HEK293 (cell line): ENCODE data around the gene USP31.

ENCODE experiments used
- CTCF ChIA-PET: fragments of 350-600 bp; formaldehyde crosslinking; extraction: SDS; loops from one replicate; lab custom pipeline; 2021; ENCODE audit warnings: antibody characterized with exemption; lab: Yijun Ruan, JAX
- POLR2A ChIA-PET: fragments of 300-600 bp; formaldehyde crosslinking; extraction: SDS; loops from one replicate; lab custom pipeline; 2020; ENCODE audit warnings: antibody characterized with exemption, inconsistent platforms; lab: Yijun Ruan, JAX
- H3K27ac ChIP-seq: fragments of 200-500 bp; sonication (Bioruptor generic); 2 replicates; pipeline ENCODE4 v1.5.1; 2014; ENCODE audit warnings: low read depth, low read length, control low read depth, inconsistent platforms; ENCODE audit errors: extremely low read depth
- H3K36me3 ChIP-seq, 2 experiments: fragments of 200-500 bp in 1 of 2; sonication (Bioruptor generic) in 1 of 2; 1 replicate in 1 of 2; 2 replicates in 1 of 2; pipeline ENCODE4 v1.5.1; 2014 to 2017; ENCODE audit warnings: inconsistent platforms in 2 of 2, low read length in 2 of 2; ENCODE audit not compliant: control insufficient read depth in 2 of 2, insufficient read depth in 1 of 2
- H3K4me1 ChIP-seq: fragments of 200-500 bp; sonication (Bioruptor generic); 2 replicates; pipeline ENCODE4 v1.5.1; 2014; ENCODE audit warnings: mild to moderate bottlenecking, low read length, inconsistent platforms; ENCODE audit not compliant: control insufficient read depth, insufficient read depth
- H3K4me3 ChIP-seq: 2 replicates; pipeline ENCODE4 v1.5.1; 2011; ENCODE audit warnings: low read depth, mild to moderate bottlenecking, control low read depth, low read length, moderate library complexity
- H3K9me3 ChIP-seq: fragments of 200-500 bp; sonication (Bioruptor generic); 2 replicates; pipeline ENCODE4 v1.5.1; 2014; ENCODE audit warnings: low read depth, low read length, inconsistent platforms; ENCODE audit not compliant: control insufficient read depth, insufficient read depth
- BCL11B ChIP-seq: fragments of 450-650 bp; formaldehyde crosslinking; IDR thresholded peaks from 2 replicates; pipeline ENCODE4 v1.5.1; 2016; ENCODE audit warnings: low read depth, missing biosample characterization, missing genetic modification characterization
- KLF10 ChIP-seq: fragments of 450-650 bp; IDR thresholded peaks from 2 replicates; pipeline ENCODE4 v1.5.1; 2018; ENCODE audit warnings: missing biosample characterization, mild to moderate bottlenecking, missing genetic modification characterization
- SCRT1 ChIP-seq: fragments of 450-650 bp; formaldehyde crosslinking; IDR thresholded peaks from 2 replicates; pipeline ENCODE4 v1.5.1; 2016; ENCODE audit warnings: missing biosample characterization, missing genetic modification characterization, borderline replicate concordance
- SCRT2 ChIP-seq: fragments of 450-650 bp; formaldehyde crosslinking; IDR thresholded peaks from 2 replicates; pipeline ENCODE4 v1.5.1; 2016; ENCODE audit warnings: missing biosample characterization, missing genetic modification characterization
- ZBTB20 ChIP-seq: fragments of 450-650 bp; formaldehyde crosslinking; IDR thresholded peaks from 2 replicates; pipeline ENCODE4 v1.5.1; 2016; ENCODE audit warnings: missing biosample characterization, missing genetic modification characterization
- ZNF10 ChIP-seq: fragments of 450-650 bp; formaldehyde crosslinking; IDR thresholded peaks from 2 replicates; pipeline ENCODE4 v1.5.1; 2017; ENCODE audit warnings: missing biosample characterization, missing genetic modification characterization
- ZNF112 ChIP-seq: fragments of 450-650 bp; formaldehyde crosslinking; IDR thresholded peaks from 2 replicates; pipeline ENCODE4 v1.5.0; 2017; ENCODE audit warnings: missing biosample characterization, missing genetic modification characterization
- ZNF114 ChIP-seq: fragments of 450-650 bp; formaldehyde crosslinking; IDR thresholded peaks from 2 replicates; pipeline ENCODE4 v1.5.0; 2017; ENCODE audit warnings: missing biosample characterization, missing genetic modification characterization
- ZNF138 ChIP-seq: fragments of 450-650 bp; formaldehyde crosslinking; IDR thresholded peaks from 2 replicates; pipeline ENCODE4 v1.5.1; 2016; ENCODE audit warnings: missing biosample characterization, missing genetic modification characterization, borderline replicate concordance
- ZNF140 ChIP-seq: fragments of 450-650 bp; formaldehyde crosslinking; IDR thresholded peaks from 2 replicates; pipeline ENCODE4 v1.5.1; 2016; ENCODE audit warnings: missing biosample characterization, missing genetic modification characterization
- ZNF24 ChIP-seq: fragments of 450-650 bp; formaldehyde crosslinking; IDR thresholded peaks from 2 replicates; pipeline ENCODE4 v1.5.1; 2016; ENCODE audit warnings: missing biosample characterization, missing genetic modification characterization
- ZNF335 ChIP-seq: fragments of 450-650 bp; formaldehyde crosslinking; conservative IDR thresholded peaks from 2 replicates; pipeline ENCODE4 v1.5.1; 2016; ENCODE audit warnings: missing biosample characterization, missing genetic modification characterization
- ZNF391 ChIP-seq: fragments of 450-650 bp; formaldehyde crosslinking; IDR thresholded peaks from 2 replicates; pipeline ENCODE4 v1.5.1; 2016; ENCODE audit warnings: low read depth, missing biosample characterization, missing genetic modification characterization, borderline replicate concordance
- ZNF416 ChIP-seq: fragments of 450-650 bp; formaldehyde crosslinking; IDR thresholded peaks from 2 replicates; pipeline ENCODE4 v1.5.1; 2016; ENCODE audit warnings: missing biosample characterization, missing genetic modification characterization
- ZNF426 ChIP-seq: fragments of 450-650 bp; formaldehyde crosslinking; IDR thresholded peaks from 2 replicates; pipeline ENCODE4 v1.5.1; 2017; ENCODE audit warnings: missing biosample characterization, missing genetic modification characterization, mild to moderate bottlenecking, inconsistent platforms, moderate library complexity
- ZNF48 ChIP-seq: fragments of 450-650 bp; formaldehyde crosslinking; IDR thresholded peaks from 2 replicates; pipeline ENCODE4 v1.5.1; 2016; ENCODE audit warnings: missing biosample characterization, missing genetic modification characterization
- ZNF830 ChIP-seq: fragments of 450-650 bp; IDR thresholded peaks from 2 replicates; pipeline ENCODE4 v1.5.0; 2018; ENCODE audit warnings: missing biosample characterization, missing genetic modification characterization, low read depth, mild to moderate bottlenecking, moderate library complexity
- ZSCAN23 ChIP-seq: fragments of 450-650 bp; formaldehyde crosslinking; IDR thresholded peaks from 2 replicates; pipeline ENCODE4 v1.5.1; 2016; ENCODE audit warnings: missing biosample characterization, missing genetic modification characterization
- TF ChIP-seq, protein P1 (sequence below): fragments of 450-650 bp; formaldehyde crosslinking; IDR thresholded peaks from 2 replicates; pipeline ENCODE4 v1.5.1; 2016; ENCODE audit warnings: missing biosample characterization, missing genetic modification characterization
- TF ChIP-seq, protein P2 (sequence below): fragments of 450-650 bp; formaldehyde crosslinking; IDR thresholded peaks from 2 replicates; pipeline ENCODE4 v1.5.1; 2016; ENCODE audit warnings: missing biosample characterization, missing genetic modification characterization
- TF ChIP-seq, protein P3 (sequence below): fragments of 450-650 bp; formaldehyde crosslinking; conservative IDR thresholded peaks from 2 replicates; pipeline ENCODE4 v1.5.1; 2016; ENCODE audit warnings: low read depth, missing biosample characterization, missing genetic modification characterization
- TF ChIP-seq, protein P4 (sequence below): fragments of 450-650 bp; formaldehyde crosslinking; IDR thresholded peaks from 2 replicates; pipeline ENCODE4 v1.5.0; 2017; ENCODE audit warnings: missing biosample characterization, missing genetic modification characterization, borderline replicate concordance

The USP31 gene

DNA sequence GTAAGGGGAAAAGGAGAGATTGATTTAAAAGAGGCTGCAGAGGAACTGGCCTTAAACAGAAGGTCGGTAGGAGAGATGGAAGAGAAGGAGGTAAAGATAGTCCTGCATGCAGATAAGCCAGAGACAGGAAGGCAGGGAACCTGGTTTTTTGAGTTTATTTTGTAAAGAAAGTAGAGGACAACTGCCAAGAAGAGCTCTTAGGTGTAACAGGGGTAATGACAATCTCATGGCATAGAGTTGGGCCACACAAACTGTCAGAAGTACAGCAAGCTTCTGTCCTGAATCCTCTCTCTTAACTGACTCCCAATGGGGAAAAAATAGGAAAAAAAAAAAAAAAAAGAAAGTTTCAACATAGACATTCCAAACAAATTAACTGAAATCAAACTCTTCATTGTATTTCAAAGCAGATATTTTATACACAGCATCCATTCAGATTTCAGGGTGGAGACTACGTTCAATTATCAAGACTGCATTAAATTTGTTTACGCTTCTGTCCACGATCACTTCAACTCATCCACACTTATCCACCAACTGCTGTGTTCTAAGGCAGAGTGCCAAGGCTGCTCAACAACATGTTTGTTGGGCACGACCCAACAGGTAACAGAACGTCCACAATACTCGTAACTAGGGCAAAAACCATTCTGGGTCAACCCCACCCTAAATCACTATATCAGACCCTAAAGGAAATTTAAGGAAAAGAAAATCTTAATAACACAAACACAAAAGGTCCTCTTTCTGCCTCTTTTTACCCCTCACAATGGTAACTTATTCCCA lies 34.9 kb downstream of the USP31 start:
- TF ChIP-seq ZNF10 (tag by site-specific recombination): 0 out of 2 replicates have a peak, but pooled peaks have one; percentile 33
- TF ChIP-seq ZNF391 (tag by site-specific recombination): no peak
- TF ChIP-seq SCRT2 (tag by site-specific recombination): peak; percentile 58; the same call in 1 of the 2 replicates
- peak; percentile 73 for TF ChIP-seq ZBTB20 (tag by site-specific recombination)
- TF ChIP-seq ZNF112 (tag by site-specific recombination): no peak
- peak; percentile 83 for TF ChIP-seq SCRT1 (tag by site-specific recombination)
- TF ChIP-seq, protein P1, sequence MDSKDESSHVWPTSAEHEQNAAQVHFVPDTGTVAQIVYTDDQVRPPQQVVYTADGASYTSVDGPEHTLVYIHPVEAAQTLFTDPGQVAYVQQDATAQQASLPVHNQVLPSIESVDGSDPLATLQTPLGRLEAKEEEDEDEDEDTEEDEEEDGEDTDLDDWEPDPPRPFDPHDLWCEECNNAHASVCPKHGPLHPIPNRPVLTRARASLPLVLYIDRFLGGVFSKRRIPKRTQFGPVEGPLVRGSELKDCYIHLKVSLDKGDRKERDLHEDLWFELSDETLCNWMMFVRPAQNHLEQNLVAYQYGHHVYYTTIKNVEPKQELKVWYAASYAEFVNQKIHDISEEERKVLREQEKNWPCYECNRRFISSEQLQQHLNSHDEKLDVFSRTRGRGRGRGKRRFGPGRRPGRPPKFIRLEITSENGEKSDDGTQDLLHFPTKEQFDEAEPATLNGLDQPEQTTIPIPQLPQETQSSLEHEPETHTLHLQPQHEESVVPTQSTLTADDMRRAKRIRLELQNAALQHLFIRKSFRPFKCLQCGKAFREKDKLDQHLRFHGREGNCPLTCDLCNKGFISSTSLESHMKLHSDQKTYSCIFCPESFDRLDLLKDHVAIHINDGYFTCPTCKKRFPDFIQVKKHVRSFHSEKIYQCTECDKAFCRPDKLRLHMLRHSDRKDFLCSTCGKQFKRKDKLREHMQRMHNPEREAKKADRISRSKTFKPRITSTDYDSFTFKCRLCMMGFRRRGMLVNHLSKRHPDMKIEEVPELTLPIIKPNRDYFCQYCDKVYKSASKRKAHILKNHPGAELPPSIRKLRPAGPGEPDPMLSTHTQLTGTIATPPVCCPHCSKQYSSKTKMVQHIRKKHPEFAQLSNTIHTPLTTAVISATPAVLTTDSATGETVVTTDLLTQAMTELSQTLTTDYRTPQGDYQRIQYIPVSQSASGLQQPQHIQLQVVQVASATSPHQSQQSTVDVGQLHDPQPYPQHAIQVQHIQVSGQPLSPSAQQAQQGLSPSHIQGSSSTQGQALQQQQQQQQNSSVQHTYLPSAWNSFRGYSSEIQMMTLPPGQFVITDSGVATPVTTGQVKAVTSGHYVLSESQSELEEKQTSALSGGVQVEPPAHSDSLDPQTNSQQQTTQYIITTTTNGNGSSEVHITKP (tag by site-specific recombination): peak; percentile 72
- TF ChIP-seq, protein P2, sequence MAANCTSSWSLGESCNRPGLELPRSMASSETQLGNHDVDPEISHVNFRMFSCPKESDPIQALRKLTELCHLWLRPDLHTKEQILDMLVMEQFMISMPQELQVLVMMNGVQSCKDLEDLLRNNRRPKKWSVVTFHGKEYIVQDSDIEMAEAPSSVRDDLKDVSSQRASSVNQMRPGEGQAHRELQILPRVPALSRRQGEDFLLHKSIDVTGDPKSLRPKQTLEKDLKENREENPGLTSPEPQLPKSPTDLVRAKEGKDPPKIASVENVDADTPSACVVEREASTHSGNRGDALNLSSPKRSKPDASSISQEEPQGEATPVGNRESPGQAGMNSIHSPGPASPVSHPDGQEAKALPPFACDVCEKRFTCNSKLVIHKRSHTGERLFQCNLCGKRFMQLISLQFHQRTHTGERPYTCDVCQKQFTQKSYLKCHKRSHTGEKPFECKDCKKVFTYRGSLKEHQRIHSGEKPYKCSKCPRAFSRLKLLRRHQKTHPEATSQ: no peak
- TF ChIP-seq ZSCAN23: no peak
- TF ChIP-seq ZNF416 (tag by site-specific recombination): no peak
- TF ChIP-seq, protein P3, sequence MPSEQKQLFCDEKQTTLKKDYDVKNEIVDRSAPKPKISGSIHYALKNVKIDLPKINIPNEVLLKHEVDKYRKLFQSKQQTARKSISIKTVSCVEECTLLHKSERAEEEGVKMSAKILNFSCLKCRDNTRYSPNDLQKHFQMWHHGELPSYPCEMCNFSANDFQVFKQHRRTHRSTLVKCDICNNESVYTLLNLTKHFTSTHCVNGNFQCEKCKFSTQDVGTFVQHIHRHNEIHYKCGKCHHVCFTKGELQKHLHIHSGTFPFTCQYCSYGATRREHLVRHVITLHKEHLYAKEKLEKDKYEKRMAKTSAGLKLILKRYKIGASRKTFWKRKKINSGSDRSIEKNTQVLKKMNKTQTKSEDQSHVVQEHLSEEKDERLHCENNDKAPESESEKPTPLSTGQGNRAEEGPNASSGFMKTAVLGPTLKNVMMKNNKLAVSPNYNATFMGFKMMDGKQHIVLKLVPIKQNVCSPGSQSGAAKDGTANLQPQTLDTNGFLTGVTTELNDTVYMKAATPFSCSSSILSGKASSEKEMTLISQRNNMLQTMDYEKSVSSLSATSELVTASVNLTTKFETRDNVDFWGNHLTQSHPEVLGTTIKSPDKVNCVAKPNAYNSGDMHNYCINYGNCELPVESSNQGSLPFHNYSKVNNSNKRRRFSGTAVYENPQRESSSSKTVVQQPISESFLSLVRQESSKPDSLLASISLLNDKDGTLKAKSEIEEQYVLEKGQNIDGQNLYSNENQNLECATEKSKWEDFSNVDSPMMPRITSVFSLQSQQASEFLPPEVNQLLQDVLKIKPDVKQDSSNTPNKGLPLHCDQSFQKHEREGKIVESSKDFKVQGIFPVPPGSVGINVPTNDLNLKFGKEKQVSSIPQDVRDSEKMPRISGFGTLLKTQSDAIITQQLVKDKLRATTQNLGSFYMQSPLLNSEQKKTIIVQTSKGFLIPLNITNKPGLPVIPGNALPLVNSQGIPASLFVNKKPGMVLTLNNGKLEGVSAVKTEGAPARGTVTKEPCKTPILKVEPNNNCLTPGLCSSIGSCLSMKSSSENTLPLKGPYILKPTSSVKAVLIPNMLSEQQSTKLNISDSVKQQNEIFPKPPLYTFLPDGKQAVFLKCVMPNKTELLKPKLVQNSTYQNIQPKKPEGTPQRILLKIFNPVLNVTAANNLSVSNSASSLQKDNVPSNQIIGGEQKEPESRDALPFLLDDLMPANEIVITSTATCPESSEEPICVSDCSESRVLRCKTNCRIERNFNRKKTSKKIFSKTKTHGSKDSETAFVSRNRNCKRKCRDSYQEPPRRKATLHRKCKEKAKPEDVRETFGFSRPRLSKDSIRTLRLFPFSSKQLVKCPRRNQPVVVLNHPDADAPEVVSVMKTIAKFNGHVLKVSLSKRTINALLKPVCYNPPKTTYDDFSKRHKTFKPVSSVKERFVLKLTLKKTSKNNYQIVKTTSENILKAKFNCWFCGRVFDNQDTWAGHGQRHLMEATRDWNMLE (tag by site-specific recombination): no peak
- no peak for TF ChIP-seq ZNF335 (tag by site-specific recombination)
- no peak for TF ChIP-seq ZNF830 (tag by site-specific recombination)
- TF ChIP-seq ZNF48: no peak

DNA sequence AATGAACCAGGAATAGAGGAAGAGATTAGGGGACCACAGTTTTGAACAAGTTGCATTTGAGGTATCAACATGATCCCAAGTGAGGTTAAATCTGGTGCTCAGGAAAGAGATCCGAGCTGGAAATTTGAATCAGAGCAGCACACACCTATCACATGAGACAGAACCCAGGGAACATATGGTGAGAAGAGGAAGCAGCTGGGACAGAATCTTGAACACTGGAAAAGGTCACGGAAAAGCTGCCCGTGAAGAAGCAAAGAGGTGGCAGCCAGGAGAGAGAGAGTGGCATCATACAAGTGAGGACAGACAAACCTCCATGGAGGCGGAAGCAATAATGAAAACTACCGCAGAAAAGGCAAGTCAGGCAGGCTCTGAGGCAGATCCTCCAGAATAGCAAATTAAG lies 36.1 kb downstream of the USP31 start:
- H3K27ac ChIP-seq: no peak overlapping the region
- POLR2A ChIA-PET: no interaction called here
- H3K9me3 ChIP-seq: no peaks in the 10 kb centered on the region
- no peaks in the 10 kb centered on the region for H3K36me3 ChIP-seq
- no peak overlapping the region for H3K4me3 ChIP-seq
- CTCF ChIA-PET: interaction anchor here (0.6 kb wide), 1 partner anchor 321 kb away, joined by 3 read pairs; no protein-coding TSS in a partner anchor
- H3K4me1 ChIP-seq: 0 out of 2 replicates have a peak, but pooled peaks cover 3% of the 10 kb centered on the region
- no peak for TF ChIP-seq KLF10 (tag by site-specific recombination)
- TF ChIP-seq BCL11B (tag by site-specific recombination): no peak
- TF ChIP-seq ZNF426: no peak
- no peak for TF ChIP-seq ZNF24
- no peak for TF ChIP-seq ZNF114
- TF ChIP-seq, protein P4, sequence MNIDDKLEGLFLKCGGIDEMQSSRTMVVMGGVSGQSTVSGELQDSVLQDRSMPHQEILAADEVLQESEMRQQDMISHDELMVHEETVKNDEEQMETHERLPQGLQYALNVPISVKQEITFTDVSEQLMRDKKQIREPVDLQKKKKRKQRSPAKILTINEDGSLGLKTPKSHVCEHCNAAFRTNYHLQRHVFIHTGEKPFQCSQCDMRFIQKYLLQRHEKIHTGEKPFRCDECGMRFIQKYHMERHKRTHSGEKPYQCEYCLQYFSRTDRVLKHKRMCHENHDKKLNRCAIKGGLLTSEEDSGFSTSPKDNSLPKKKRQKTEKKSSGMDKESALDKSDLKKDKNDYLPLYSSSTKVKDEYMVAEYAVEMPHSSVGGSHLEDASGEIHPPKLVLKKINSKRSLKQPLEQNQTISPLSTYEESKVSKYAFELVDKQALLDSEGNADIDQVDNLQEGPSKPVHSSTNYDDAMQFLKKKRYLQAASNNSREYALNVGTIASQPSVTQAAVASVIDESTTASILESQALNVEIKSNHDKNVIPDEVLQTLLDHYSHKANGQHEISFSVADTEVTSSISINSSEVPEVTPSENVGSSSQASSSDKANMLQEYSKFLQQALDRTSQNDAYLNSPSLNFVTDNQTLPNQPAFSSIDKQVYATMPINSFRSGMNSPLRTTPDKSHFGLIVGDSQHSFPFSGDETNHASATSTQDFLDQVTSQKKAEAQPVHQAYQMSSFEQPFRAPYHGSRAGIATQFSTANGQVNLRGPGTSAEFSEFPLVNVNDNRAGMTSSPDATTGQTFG: no peak
- TF ChIP-seq ZNF138 (tag by site-specific recombination): no peak
- no peak for TF ChIP-seq ZNF140

More for the DNA sequence above, 34.9 kb downstream of the USP31 start:
- POLR2A ChIA-PET: no interaction called here
- no peak overlapping the region for H3K27ac ChIP-seq
- H3K4me1 ChIP-seq: 0 out of 2 replicates have a peak, but pooled peaks cover 3% of the 10 kb centered on the region
- no peaks in the 10 kb centered on the region for H3K36me3 ChIP-seq
- no peak overlapping the region for H3K4me3 ChIP-seq
- CTCF ChIA-PET: no interaction called here
- no peaks in the 10 kb centered on the region for H3K9me3 ChIP-seq
